ENCODE results near the gene DACH2.

Gene DACH2

GRCh38 chrX:86329174-86329573 lies 180.9 kb downstream of the DACH2 start:
- DNase-seq: no peak

- DNase-seq: no peak
Measured at GRCh38 chrX:86348669-86349068, 200.4 kb downstream of the DACH2 start.

- DNase-seq: no peak
Measured at GRCh38 chrX:86349115-86349514, 200.9 kb downstream of the DACH2 start.

GRCh38 chrX:86369847-86370630 lies 221.8 kb downstream of the DACH2 start:
- no peak for DNase-seq

GRCh38 chrX:86370927-86371326 lies 222.7 kb downstream of the DACH2 start:
- no peak for DNase-seq

GRCh38 chrX:86379209-86379608 lies 231.0 kb downstream of the DACH2 start:
- DNase-seq: no peak

DNA sequence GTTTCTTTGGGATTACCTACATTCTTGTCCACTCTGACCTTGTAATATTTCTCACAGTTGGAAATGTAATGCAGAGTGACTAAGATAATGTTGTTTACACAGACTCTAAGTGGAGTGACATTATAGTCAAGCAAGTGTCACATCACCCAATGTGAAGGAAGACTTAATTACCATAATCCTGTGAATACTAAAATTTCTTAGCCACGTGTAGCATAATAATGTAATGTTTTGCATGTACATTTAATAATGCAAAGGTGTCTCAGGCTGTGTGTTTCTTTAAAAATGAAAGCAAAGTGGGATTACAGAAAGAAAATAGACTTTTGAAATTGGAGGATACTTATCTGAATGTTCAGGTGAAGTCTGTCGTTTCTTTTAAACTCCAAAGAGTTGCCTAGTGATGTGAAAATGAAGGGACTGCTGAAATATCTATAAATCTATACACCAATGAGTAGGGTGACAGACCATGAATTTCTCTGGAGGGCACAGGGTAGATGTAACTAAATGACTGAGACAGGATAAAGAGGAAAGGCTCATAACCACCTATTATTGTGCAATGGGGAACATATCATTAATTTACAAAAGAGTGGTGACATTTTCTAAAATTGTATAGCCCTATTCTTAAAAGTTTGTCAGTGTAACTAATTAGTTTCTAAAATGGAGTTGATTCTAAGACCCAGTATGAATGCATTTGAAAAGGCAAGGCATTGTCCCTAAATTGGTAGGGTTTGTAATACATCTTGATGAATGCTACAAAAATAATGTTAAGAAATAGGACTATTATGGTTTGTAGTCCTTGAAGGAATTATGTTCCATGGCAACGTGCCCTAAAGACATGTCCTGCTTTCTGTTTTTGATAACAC lies 235.7 kb downstream of the DACH2 start:
- DNase-seq: no peak

- DNase-seq: no peak
Measured at GRCh38 chrX:86407371-86407770, 259.1 kb downstream of the DACH2 start.

DNA sequence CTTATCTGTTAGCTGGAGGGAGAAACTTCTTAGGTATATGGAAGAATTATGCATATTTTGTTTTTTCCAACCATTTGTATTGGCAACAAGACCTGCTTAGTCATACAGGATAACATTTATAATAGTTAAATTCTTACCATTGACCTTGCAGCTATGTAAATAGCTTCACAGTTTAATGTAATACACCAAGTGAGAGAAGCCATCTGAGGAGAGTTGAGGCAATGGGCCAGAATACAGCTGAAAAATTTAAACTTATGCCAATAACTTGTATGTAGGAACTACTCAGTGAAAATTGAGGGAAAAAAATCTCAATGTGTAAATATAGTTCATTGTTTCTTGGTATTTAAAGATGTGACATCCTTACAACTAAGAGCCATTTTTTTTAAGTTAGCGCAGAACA lies 273.5 kb downstream of the DACH2 start:
- no peak for DNase-seq

DNA sequence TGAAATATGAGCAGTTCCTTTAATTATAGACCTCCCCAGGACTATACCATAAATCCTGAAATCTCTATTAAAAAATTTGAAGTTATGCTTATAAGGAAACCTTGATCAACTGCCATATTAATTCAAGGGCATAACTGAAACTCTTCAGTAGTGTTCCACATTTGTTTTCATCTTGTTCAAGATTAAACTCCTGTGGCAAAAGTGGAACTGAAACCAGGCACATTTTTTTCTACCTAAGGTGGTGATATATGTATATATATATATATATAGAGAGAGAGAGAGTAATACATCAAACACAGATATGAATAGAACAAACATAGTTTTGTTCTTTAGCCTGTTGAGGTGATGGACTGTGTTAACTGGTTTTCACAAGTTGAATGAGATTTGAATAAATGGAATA lies 287.9 kb downstream of the DACH2 start:
- DNase-seq: no peak

GRCh38 chrX:86455495-86455894 lies 307.2 kb downstream of the DACH2 start:
- DNase-seq: no peak

DNA sequence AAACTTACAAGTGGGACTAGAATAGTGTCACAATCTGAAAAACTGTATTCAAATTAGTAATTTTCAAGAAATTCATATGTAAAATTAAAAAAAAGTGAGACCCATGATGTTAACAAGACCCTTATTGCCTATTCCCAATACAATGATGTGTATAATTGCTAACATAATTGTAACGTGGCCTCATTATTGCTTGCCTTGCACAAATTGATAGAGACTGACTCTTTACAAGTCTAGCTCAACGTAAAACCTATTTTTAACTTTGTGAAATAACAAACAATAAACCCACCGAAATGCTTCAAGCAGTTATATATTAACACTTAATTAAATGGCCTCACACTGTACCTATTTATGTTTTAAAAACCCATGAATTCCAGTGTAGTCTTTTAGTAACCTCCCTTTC lies 312.5 kb downstream of the DACH2 start:
- DNase-seq: no peak

GRCh38 chrX:86504297-86504696 lies 356.0 kb downstream of the DACH2 start:
- no peak for DNase-seq

GRCh38 chrX:86507331-86507730 lies 359.1 kb downstream of the DACH2 start:
- no peak for DNase-seq

DNA sequence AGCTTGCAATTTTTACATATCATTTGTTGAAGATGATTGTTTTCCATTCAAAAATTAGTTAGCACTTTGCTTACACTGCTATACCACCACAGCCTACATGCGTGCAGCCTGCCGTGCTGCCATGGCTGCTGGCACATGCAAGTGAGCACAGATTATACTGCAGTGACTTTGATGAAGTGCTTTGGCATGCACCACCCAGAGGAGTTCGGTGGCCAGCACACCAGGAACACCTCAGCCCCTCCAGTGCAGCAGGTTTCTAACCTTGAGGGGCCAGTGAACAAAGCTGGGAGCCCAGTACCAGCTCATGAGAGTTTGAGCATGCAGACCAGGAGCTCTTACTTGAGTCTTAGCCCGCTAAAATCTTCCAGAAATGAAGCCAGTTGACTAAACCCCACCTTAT lies 431.5 kb downstream of the DACH2 start:
- DNase-seq: no peak

DNA sequence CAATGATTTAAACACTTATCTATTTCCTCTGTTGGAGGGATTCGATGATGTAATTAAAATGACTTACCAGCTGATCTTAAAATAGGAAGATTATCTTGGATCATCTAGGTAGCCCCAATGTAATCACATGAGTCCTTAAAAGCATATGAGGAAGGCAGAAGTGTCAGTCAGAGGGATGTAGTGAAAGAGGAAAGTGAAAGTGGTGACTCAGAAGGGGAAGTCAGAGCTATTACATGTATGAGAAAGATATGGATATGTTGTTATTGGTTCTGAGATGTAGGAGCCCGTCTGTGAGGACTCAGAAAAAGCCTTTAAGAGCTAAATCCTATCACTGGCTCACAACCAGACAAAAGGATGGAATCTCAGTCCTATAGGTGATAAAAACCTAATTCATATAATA lies 456.4 kb downstream of the DACH2 start:
- DNase-seq: no peak

DNA sequence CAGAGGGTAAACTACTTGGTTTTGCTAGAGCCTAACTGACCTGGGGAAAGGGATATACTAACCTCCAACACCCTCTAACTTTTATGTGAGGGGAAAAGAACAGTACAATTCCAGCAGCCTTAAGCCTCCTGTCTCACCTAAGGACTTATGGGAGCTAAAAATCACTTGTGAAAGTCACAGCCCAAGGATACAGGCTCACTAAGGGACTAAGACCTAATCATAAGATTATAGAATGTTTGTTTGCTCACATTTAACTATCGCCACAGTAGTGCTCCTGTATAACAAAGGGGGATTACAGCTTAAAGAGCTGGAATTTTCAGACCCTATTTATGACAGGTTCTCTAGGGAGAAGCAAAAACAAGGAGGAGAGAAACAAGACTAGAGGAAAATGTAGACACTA lies 548.7 kb downstream of the DACH2 start:
- DNase-seq: no peak

GRCh38 chrX:86711531-86712180 lies 563.4 kb downstream of the DACH2 start:
- DNase-seq: no peak

GRCh38 chrX:86714441-86714840 lies 566.2 kb downstream of the DACH2 start:
- no peak for DNase-seq

- no peak for DNase-seq
Measured at GRCh38 chrX:86724277-86724676, 576.0 kb downstream of the DACH2 start.

DNA sequence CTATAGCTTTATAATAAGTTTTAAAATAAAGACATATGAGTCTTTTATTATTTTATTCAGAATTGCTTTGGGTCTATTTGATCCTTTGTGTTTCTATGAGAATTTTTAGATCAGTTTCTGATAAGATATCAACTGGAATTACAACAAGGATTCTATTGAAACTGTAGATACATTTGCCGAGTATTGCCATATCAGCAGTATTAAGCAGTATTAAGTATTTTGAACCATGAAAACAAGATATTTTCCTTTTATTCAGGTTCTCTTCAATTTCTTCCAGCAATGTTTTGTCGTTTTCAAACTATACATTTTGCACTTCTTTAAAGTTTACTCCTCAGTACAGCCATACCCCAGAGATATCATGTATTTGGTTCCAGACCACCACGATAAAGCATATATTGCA lies 598.8 kb downstream of the DACH2 start:
- DNase-seq: no peak

GRCh38 chrX:86805241-86805640 lies 657.0 kb downstream of the DACH2 start:
- no peak for DNase-seq

DNA sequence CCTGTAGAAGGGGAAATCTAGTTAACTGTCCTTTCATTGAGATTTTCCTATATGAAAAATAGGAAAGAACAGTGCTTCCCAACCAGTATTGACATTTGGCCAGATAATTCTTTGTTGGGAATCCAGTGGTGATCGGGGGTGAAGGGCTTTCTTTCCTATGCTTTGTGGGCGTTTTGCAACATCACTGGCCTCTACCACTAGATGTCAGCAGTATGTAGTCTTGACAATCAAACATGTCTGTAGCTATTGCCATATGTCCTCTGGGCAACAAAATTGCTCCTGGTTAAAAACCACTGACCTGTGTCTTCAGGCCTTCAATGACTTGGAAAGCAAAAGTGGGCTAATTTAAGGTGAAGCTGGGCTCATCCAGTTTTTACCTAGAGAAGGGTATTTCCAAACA lies 658.5 kb downstream of the DACH2 start:
- DNase-seq: no peak

- DNase-seq: no peak
Measured at GRCh38 chrX:86809651-86810050, 661.4 kb downstream of the DACH2 start.
